SK-N-MC (cell line): ENCODE results near the gene MAGEB10.

ENCODE experiments used
- DNase-seq: peaks from one replicate; pipeline ENCODE4 v3.0.0-alpha.2; 2011; ENCODE audit warnings: low read depth, low spot score
- H3K27ac ChIP-seq: fragments of 200-600 bp; sonication (generic); 2 replicates; pipeline ENCODE4 v1.5.1; 2016; ENCODE audit warnings: mixed run types
- H3K36me3 ChIP-seq: fragments of 200-600 bp; sonication (generic); 2 replicates; pipeline ENCODE4 v1.6.1; 2017; ENCODE audit warnings: antibody characterized with exemption, low read length, mixed read lengths; ENCODE audit not compliant: insufficient read depth
- H3K4me3 ChIP-seq: fragments of 200-600 bp; sonication (generic); 2 replicates; pipeline ENCODE4 v1.5.1; 2016
- H3K9ac ChIP-seq: fragments of 200-600 bp; sonication (generic); 2 replicates; pipeline ENCODE4 v1.8.0; 2017; ENCODE audit warnings: mixed run types, mixed read lengths; ENCODE audit not compliant: insufficient read length
- H3K9me3 ChIP-seq: fragments of 200-600 bp; sonication (generic); 2 replicates; pipeline ENCODE4 v1.6.1; 2017; ENCODE audit warnings: low read depth, mild to moderate bottlenecking, antibody characterized with exemption, low read length, moderate library complexity, mixed read lengths
- EZH2 ChIP-seq: fragments of 200-600 bp; sonication (generic); IDR thresholded peaks from one replicate; pipeline ENCODE4 v1.6.1; 2017; ENCODE audit warnings: antibody characterized with exemption
- FOXP2 ChIP-seq: optimal IDR thresholded peaks from 2 replicates; pipeline ENCODE3; 2011; ENCODE audit warnings: mild to moderate bottlenecking, moderate library complexity; ENCODE audit not compliant: insufficient read depth; ENCODE audit errors: extremely low read length, control extremely low read depth
- POLR2AphosphoS5 ChIP-seq: IDR thresholded peaks from 2 replicates; pipeline ENCODE4 v1.6.1; 2012; ENCODE audit warnings: mild to moderate bottlenecking, low read depth, low read length, borderline replicate concordance

The MAGEB10 gene

GRCh38 chrX:27815209-27815608 is 7.4 kb downstream of the MAGEB10 start:
- Histone ChIP-seq H3K36me3 (no peaks in the 10 kb centered on the region), H3K4me3 (no peak overlapping the region), H3K9me3 (no peaks in the 10 kb centered on the region), H3K9ac (no peak overlapping the region), H3K27ac (no peak overlapping the region)
- no peak for DNase-seq
- no peak for TF ChIP-seq FOXP2
- no peak for TF ChIP-seq POLR2AphosphoS5
- no peak for TF ChIP-seq EZH2

- no peak overlapping the region for H3K27ac ChIP-seq
- no peak overlapping the region for H3K9ac ChIP-seq
- H3K4me3 ChIP-seq = no peak overlapping the region
- H3K36me3 ChIP-seq = no peaks in the 10 kb centered on the region
- no peak for TF ChIP-seq FOXP2
- no peak for TF ChIP-seq EZH2
- no peak for TF ChIP-seq POLR2AphosphoS5
- no peak for DNase-seq
- H3K9me3 ChIP-seq = no peaks in the 10 kb centered on the region
Measured at GRCh38 chrX:27823812-27824211, 16.0 kb downstream of the MAGEB10 start.

- TF ChIP-seq FOXP2 (no peak), EZH2 (no peak), POLR2AphosphoS5 (no peak)
- Histone ChIP-seq H3K36me3 (no peaks in the 10 kb centered on the region), H3K9me3 (no peaks in the 10 kb centered on the region), H3K9ac (no peak overlapping the region), H3K4me3 (no peak overlapping the region), H3K27ac (no peak overlapping the region)
- DNase-seq = no peak
Measured at GRCh38 chrX:27838185-27838584, 30.4 kb downstream of the MAGEB10 start.

GRCh38 chrX:27840881-27841280 is 33.1 kb downstream of the MAGEB10 start:
- Histone ChIP-seq H3K9ac (no peak overlapping the region), H3K27ac (no peak overlapping the region), H3K9me3 (no peaks in the 10 kb centered on the region), H3K4me3 (no peak overlapping the region), H3K36me3 (no peaks in the 10 kb centered on the region)
- TF ChIP-seq EZH2 (no peak), POLR2AphosphoS5 (no peak), FOXP2 (no peak)
- DNase-seq = no peak

GRCh38 chrX:27842859-27843258 is 35.1 kb downstream of the MAGEB10 start:
- TF ChIP-seq POLR2AphosphoS5 (no peak), FOXP2 (no peak), EZH2 (no peak)
- no peaks in the 10 kb centered on the region for H3K36me3 ChIP-seq
- H3K9ac ChIP-seq = no peak overlapping the region
- no peak overlapping the region for H3K4me3 ChIP-seq
- H3K9me3 ChIP-seq = no peaks in the 10 kb centered on the region
- no peak for DNase-seq
- H3K27ac ChIP-seq = no peak overlapping the region

GRCh38 chrX:27860337-27860736 is 52.5 kb downstream of the MAGEB10 start:
- no peak overlapping the region for H3K4me3 ChIP-seq
- H3K27ac ChIP-seq = no peak overlapping the region
- no peak overlapping the region for H3K9ac ChIP-seq
- DNase-seq = no peak
- TF ChIP-seq FOXP2 = no peak
- TF ChIP-seq POLR2AphosphoS5 = no peak
- no peak for TF ChIP-seq EZH2
- H3K9me3 ChIP-seq = no peaks in the 10 kb centered on the region
- H3K36me3 ChIP-seq = no peaks in the 10 kb centered on the region

- Histone ChIP-seq H3K27ac (no peak overlapping the region), H3K4me3 (no peak overlapping the region), H3K36me3 (no peaks in the 10 kb centered on the region), H3K9ac (no peak overlapping the region), H3K9me3 (no peaks in the 10 kb centered on the region)
- DNase-seq = no peak
- no peak for TF ChIP-seq EZH2
- no peak for TF ChIP-seq FOXP2
- no peak for TF ChIP-seq POLR2AphosphoS5
Measured at GRCh38 chrX:27863809-27864208, 56.0 kb downstream of the MAGEB10 start.
